ENCODE results near the gene ZCWPW2. TPM values are rescaled to one million over a fixed set of nuclear protein-coding genes. Genes with fewer than 3 reads are reported as not detected.

The ZCWPW2 gene
- total and polyA plus RNA-seq, 4 donors: 0.15 to 0.23 (median 0.16) TPM

DNA sequence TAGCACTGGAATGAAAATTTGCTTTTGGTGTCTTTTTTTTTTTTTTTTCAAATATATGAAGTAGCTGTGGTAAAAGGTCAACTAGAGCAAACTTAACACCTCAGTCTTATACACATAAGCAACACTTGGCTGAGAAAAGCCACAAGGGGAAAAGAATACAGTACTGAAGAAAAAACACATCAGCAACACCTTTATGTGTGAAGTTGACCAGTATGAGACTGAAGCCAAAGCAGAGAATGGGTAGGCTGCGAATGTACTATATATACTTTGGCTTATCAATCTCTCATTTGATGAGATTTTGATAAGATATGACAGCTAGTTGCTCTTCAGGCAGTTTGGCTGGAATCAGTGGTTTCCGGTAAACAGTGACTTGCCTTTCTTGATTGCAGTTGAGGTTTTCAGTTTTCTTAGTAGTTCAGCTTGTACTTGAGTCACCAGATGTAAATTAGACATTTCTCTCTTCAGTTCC, 22.0 kb upstream of the ZCWPW2 start:
- Histone ChIP-seq H3K27me3 (ENCODE audit: control insufficient read depth in 4 of 4, insufficient read depth in 4 of 4, low read length in 3 of 4) (no peaks in the 10 kb centered on the region), H3K9me3 (ENCODE audit: control insufficient read depth in 4 of 4, low read length in 3 of 4) (no peaks in the 10 kb centered on the region), H3K36me3 (ENCODE audit: control insufficient read depth in 4 of 4, insufficient read depth in 3 of 4, low read depth in 1 of 4, low read length in 3 of 4) (peaks cover 0 to 19% (median 7%) of the 10 kb centered on the region in 4 donors), H3K27ac (ENCODE audit: low read depth in 1 of 2, low read length in 2 of 2) (no peak overlapping the region), H3K4me1 (ENCODE audit: control insufficient read depth in 4 of 4, insufficient read depth in 4 of 4, low read length in 3 of 4) (no peaks in the 10 kb centered on the region), H3K9ac (ENCODE audit: low read depth in 1 of 2, low read length in 2 of 2) (no peak overlapping the region), H3K4me3 (ENCODE audit: low read depth in 1 of 3, low read length in 3 of 3) (no peak overlapping the region)
- no peak for DNase-seq (ENCODE audit: low spot score)
- TF ChIP-seq, protein P1, sequence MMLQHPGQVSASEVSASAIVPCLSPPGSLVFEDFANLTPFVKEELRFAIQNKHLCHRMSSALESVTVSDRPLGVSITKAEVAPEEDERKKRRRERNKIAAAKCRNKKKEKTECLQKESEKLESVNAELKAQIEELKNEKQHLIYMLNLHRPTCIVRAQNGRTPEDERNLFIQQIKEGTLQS (IDR thresholded peaks at IDR 0.05): no peak
- TF ChIP-seq, protein P2, sequence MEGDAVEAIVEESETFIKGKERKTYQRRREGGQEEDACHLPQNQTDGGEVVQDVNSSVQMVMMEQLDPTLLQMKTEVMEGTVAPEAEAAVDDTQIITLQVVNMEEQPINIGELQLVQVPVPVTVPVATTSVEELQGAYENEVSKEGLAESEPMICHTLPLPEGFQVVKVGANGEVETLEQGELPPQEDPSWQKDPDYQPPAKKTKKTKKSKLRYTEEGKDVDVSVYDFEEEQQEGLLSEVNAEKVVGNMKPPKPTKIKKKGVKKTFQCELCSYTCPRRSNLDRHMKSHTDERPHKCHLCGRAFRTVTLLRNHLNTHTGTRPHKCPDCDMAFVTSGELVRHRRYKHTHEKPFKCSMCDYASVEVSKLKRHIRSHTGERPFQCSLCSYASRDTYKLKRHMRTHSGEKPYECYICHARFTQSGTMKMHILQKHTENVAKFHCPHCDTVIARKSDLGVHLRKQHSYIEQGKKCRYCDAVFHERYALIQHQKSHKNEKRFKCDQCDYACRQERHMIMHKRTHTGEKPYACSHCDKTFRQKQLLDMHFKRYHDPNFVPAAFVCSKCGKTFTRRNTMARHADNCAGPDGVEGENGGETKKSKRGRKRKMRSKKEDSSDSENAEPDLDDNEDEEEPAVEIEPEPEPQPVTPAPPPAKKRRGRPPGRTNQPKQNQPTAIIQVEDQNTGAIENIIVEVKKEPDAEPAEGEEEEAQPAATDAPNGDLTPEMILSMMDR (IDR thresholded peaks at IDR 0.05; ENCODE audit: low read depth, low read length, missing input control): no peak
- WGBS: 81% methylated on average over 2 of the region's 2 CpGs

DNA sequence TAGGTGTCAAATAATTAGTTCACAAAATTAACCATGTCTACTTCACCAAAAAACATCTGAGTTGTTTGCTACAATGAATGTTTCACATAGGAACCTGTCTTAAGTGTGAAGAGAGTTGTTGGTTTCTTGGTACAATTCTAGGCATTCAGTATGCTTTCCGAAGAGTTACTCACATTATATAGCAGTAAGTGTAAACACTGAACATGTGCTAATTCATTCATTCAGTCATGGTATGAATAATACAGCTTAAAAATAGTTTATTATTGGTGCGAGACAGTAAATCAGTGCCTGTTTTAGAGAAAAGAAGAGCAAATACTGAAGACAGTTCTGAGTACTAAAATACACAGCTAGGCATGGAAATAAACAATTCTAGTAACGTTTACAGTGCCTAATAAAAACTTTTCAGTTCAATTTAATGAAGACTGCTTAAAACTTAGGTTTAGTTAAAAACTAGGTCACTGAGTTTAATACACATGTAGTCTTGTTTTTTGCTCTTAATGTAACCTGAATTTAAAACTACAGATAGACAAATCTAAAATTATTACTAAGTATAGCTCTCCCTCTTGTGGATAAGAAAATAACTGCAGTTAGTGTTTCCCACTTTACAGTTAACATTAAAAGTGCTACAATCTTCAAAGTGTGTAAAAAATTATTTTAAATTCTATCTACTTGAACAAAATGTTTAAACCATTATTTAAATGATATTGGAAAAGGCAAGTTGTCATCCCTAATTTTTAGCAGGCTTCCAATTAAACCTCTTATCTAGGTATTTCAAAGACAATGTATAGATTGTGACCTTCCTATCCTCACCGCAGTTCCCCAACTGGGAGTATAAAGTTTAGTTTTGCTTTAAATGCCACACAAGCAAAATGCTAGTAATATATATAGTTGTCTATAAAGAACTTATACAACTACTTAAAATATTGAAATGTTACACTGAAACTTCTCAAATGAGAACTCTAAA, 20.1 kb upstream of the ZCWPW2 start:
- TF ChIP-seq RAD21 (IDR thresholded peaks at IDR 0.05) (peak; percentile 77 to 79), HNF4G (IDR thresholded peaks at IDR 0.05) (no peak), TAF1 (conservative IDR thresholded peaks at IDR 0.05) (no peak), FOXA1 (IDR thresholded peaks at IDR 0.05) (no peak), NR2F2 (IDR thresholded peaks at IDR 0.05) (no peak), HNF4A (conservative IDR thresholded peaks at IDR 0.05) (no peak), YY1 (IDR thresholded peaks at IDR 0.05) (no peak), SP1 (IDR thresholded peaks at IDR 0.05) (no peak), EGR1 (IDR thresholded peaks at IDR 0.05; ENCODE audit: low read depth in 2 of 2) (no peak), GABPA (IDR thresholded peaks at IDR 0.05 in 1 of 2, conservative IDR thresholded peaks at IDR 0.05 in 1 of 2) (no peak)
- TF ChIP-seq, protein P3, sequence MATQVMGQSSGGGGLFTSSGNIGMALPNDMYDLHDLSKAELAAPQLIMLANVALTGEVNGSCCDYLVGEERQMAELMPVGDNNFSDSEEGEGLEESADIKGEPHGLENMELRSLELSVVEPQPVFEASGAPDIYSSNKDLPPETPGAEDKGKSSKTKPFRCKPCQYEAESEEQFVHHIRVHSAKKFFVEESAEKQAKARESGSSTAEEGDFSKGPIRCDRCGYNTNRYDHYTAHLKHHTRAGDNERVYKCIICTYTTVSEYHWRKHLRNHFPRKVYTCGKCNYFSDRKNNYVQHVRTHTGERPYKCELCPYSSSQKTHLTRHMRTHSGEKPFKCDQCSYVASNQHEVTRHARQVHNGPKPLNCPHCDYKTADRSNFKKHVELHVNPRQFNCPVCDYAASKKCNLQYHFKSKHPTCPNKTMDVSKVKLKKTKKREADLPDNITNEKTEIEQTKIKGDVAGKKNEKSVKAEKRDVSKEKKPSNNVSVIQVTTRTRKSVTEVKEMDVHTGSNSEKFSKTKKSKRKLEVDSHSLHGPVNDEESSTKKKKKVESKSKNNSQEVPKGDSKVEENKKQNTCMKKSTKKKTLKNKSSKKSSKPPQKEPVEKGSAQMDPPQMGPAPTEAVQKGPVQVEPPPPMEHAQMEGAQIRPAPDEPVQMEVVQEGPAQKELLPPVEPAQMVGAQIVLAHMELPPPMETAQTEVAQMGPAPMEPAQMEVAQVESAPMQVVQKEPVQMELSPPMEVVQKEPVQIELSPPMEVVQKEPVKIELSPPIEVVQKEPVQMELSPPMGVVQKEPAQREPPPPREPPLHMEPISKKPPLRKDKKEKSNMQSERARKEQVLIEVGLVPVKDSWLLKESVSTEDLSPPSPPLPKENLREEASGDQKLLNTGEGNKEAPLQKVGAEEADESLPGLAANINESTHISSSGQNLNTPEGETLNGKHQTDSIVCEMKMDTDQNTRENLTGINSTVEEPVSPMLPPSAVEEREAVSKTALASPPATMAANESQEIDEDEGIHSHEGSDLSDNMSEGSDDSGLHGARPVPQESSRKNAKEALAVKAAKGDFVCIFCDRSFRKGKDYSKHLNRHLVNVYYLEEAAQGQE (IDR thresholded peaks at IDR 0.05): no peak
- TF ChIP-seq, protein P2 (IDR thresholded peaks at IDR 0.05; ENCODE audit: low read depth, low read length, missing input control): peak; percentile 64
- TF ChIP-seq, protein P4, sequence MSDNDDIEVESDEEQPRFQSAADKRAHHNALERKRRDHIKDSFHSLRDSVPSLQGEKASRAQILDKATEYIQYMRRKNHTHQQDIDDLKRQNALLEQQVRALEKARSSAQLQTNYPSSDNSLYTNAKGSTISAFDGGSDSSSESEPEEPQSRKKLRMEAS (IDR thresholded peaks at IDR 0.05): no peak
- no peaks in the 10 kb centered on the region for H3K4me1 ChIP-seq (ENCODE audit: control insufficient read depth in 4 of 4, insufficient read depth in 4 of 4, low read length in 3 of 4)
- DNase-seq (ENCODE audit: low spot score): no peak
- H3K27ac ChIP-seq (ENCODE audit: low read depth in 1 of 2, low read length in 2 of 2): no peak overlapping the region
- no peak overlapping the region for H3K4me3 ChIP-seq (ENCODE audit: low read depth in 1 of 3, low read length in 3 of 3)
- H3K9ac ChIP-seq (ENCODE audit: low read depth in 1 of 2, low read length in 2 of 2): no peak overlapping the region
- H3K27me3 ChIP-seq (ENCODE audit: control insufficient read depth in 4 of 4, insufficient read depth in 4 of 4, low read length in 3 of 4): no peaks in the 10 kb centered on the region
- H3K9me3 ChIP-seq (ENCODE audit: control insufficient read depth in 4 of 4, low read length in 3 of 4): no peaks in the 10 kb centered on the region
- WGBS: 78% methylated on average over 4 of the region's 4 CpGs
- H3K36me3 ChIP-seq (ENCODE audit: control insufficient read depth in 4 of 4, insufficient read depth in 3 of 4, low read depth in 1 of 4, low read length in 3 of 4): peaks cover 0 to 17% (median 5%) of the 10 kb centered on the region in 4 donors
